Heart left ventricle (tissue), 16 donors: ENCODE data around the gene TAB2. TPM values are rescaled to one million over a fixed set of nuclear protein-coding genes. Genes with fewer than 3 reads are reported as not detected.

Experiments used
- ATAC-seq, 4 donors: fragments of 200-7000 bp; cut with Tn5 transposase; one replicate each; pipeline ENCODE4 v1.9.1; 2020 to 2022; ENCODE audit warnings: moderate library complexity in 4 of 4, mild to moderate bottlenecking in 3 of 4, moderate number of reproducible peaks in 1 of 4
- DNase-seq, 5 donors: peaks; one replicate each; pipeline ENCODE4 v3.0.0-alpha.2; 2020
- H3K27ac ChIP-seq, 12 donors: fragments of 200-600 bp; sonication (generic) in 4 of 12; one replicate each; pipeline versions ENCODE4 v1.5.0 to v1.8.0; 2016 to 2022; ENCODE audit warnings: mild to moderate bottlenecking in 2 of 12
- H3K27me3 ChIP-seq, 9 donors: fragments of 200-600 bp; sonication (generic) in 2 of 9; one replicate each; pipeline versions ENCODE4 v1.5.1 to v1.8.0; 2016 to 2022; ENCODE audit warnings: mild to moderate bottlenecking in 3 of 9
- H3K36me3 ChIP-seq, 9 donors: fragments of 200-600 bp; sonication (generic) in 2 of 9; one replicate each; pipeline versions ENCODE4 v1.5.0 to v1.8.0; 2018 to 2022; ENCODE audit warnings: mild to moderate bottlenecking in 2 of 9
- H3K4me1 ChIP-seq, 12 donors: fragments of 200-600 bp; sonication (generic) in 4 of 12; one replicate each; pipeline versions ENCODE4 v1.5.0 to v1.8.0; 2016 to 2022; ENCODE audit warnings: mild to moderate bottlenecking in 3 of 12
- H3K4me3 ChIP-seq, 12 donors: fragments of 200-600 bp; sonication (generic) in 4 of 12; one replicate each; pipeline versions ENCODE4 v1.5.0 to v1.8.0; 2017 to 2022; ENCODE audit warnings: mild to moderate bottlenecking in 9 of 12, moderate library complexity in 4 of 12
- H3K9me3 ChIP-seq, 12 donors: fragments of 200-600 bp; sonication (generic) in 4 of 12; one replicate each; pipeline versions ENCODE4 v1.5.0 to v1.8.0; 2016 to 2022; ENCODE audit warnings: mild to moderate bottlenecking in 1 of 12
- CTCF ChIP-seq, 12 donors: fragments of 200-600 bp; sonication (generic) in 4 of 12; IDR thresholded peaks; one replicate each; pipeline versions ENCODE4 v1.5.0 to v1.8.0; 2018 to 2022; ENCODE audit warnings: antibody characterized with exemption in 12 of 12, mild to moderate bottlenecking in 5 of 12
- POLR2A ChIP-seq, 2 donors: fragments of 450-650 bp; IDR thresholded peaks; one replicate each; pipeline ENCODE4 v1.6.1; 2017; ENCODE audit warnings: antibody characterized with exemption in 2 of 2, mild to moderate bottlenecking in 2 of 2, moderate library complexity in 2 of 2
- WGBS, 4 donors: extraction: QIAGEN DNeasy Blood & Tissue Kit in 2 of 4; methylation state at CpG; one replicate each; pipeline versions ENCODE4 v1.1.5 to v1.1.7; 2013 to 2018; 5-methylcytosine and 5-hydroxymethylcytosine counted together
- intact Hi-C, 10 donors: fragments of 100-400 bp; cut with DNase I; formaldehyde crosslinking; loops; one replicate each; pipeline versions ENCODE4 v1.11.1 to v1.14.2; 2022
- long read RNA-seq, 3 donors: library from polyadenylated mRNA; unstranded; transcript quantifications; one replicate each; pipeline ENCODE4 v2.0.0, GENCODE V29; 2020 to 2021
- polyA plus RNA-seq, 2 donors: library from polyadenylated mRNA; stranded (reverse); fragments of 200-250 nt; gene quantifications; one replicate each; pipeline ENCODE4 v1.2.3, GENCODE V29; 2013
- total RNA-seq, 9 donors: library from RNA; depleted of rRNA in 2 of 9; stranded (reverse); fragments of >200 nt in 2 of 9; fragmentation: NEBNext Ultra II Directional in 3 of 9; extraction: Animal tissue kit (Norgen Biotek cat#: 25700) in 3 of 9; gene quantifications; one replicate each; pipeline versions ENCODE4 v1.1.0 to v1.2.4, GENCODE V29; 2016 to 2023
- donor health status: ischemic (EF 13 %, LVEDD 7.1; RV severe dilation, severe dysfunction).
- donor health status: healthy with polysubstance abuse.
- donor health status: DM: no; HTN: yes; CAD: no.
- donor health status: DM: no; HTN: no; CAD: no.
- donor health status: ischemic (EF 25% LVEDD 6.9; RV normal size, moderate dysfunction).
- donor health status: ischemic (EF 25% LVEDD 5.7; RV mildly dilated, moderate dysfunction).
- donor health status: healthy.
- donor health status: DM: yes; HTN: yes; CAD: no.
- donor health status: ischemic (EF 35%, LVEDD 5.7; RV mildly dilated, moderate dysfunction).
- donor health status: nonischemic (EF 11% LVEDD 7.7; RV severe dilation, severe dysfunction).
- donor health status: DM: yes; HTN: yes; CAD: no.
- donor health status: PGD.
- donor health status: ischemic (EF 29% LVEDD 5.4; RV normal size, mild dysfunction).
- donor health status: nonischemic (EF 23%, LVEDD 6.1; RV moderate dilation, normal function).

The TAB2 gene, protein sequence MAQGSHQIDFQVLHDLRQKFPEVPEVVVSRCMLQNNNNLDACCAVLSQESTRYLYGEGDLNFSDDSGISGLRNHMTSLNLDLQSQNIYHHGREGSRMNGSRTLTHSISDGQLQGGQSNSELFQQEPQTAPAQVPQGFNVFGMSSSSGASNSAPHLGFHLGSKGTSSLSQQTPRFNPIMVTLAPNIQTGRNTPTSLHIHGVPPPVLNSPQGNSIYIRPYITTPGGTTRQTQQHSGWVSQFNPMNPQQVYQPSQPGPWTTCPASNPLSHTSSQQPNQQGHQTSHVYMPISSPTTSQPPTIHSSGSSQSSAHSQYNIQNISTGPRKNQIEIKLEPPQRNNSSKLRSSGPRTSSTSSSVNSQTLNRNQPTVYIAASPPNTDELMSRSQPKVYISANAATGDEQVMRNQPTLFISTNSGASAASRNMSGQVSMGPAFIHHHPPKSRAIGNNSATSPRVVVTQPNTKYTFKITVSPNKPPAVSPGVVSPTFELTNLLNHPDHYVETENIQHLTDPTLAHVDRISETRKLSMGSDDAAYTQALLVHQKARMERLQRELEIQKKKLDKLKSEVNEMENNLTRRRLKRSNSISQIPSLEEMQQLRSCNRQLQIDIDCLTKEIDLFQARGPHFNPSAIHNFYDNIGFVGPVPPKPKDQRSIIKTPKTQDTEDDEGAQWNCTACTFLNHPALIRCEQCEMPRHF
- total RNA-seq (10 to 100 TPM; 49.0 to 95.5 (median 55.5) TPM), polyA plus RNA-seq (10 to 100 TPM; 19.1 to 52.8 TPM)
- long read RNA-seq, donor 1, partial matches to known transcripts: 9 of 23 reads
- long read RNA-seq, donor 1, other reads (novel, unspliced or antisense): 13 of 23 reads
- long read RNA-seq, donor 2, partial matches to known transcripts: 31 of 31 reads
- long read RNA-seq, donor 2, other reads (novel, unspliced or antisense): 0 of 31 reads
- long read RNA-seq, donor 3, full-length matches to known transcripts: 1 of 17 reads
- long read RNA-seq, donor 3, partial matches to known transcripts: 15 of 17 reads
- long read RNA-seq, donor 3, other reads (novel, unspliced or antisense): 1 of 17 reads

GRCh38 chr6:149317644-149318571 is at the start of gene TAB2:
Gene TAB2, plus strand, starts transcription at chr6:149317712. Its CDS starts 52,286 bp downstream, at chr6:149369998.
- ATAC-seq (peak; percentile 15 to 54 (median 44)), DNase-seq (peak; percentile 46 to 68 (median 60))
- intact Hi-C loops: loop anchor here in 6 of 10 donors (5.0 to 10.0 kb wide), 6 partner anchors 69 to 236 kb away; no protein-coding TSS in a partner anchor
- H3K27ac ChIP-seq: peak within 1 kb of the TSS; percentile 87 to 99 (median 96)
- TF ChIP-seq CTCF (IDR thresholded peaks at IDR 0.05) (no peak), POLR2A (IDR thresholded peaks at IDR 0.05) (no peak)
- peak within 1 kb of the TSS; percentile 85 to 99 (median 93) for H3K4me3 ChIP-seq
- 0 to 5% (median 1%) methylated on average over 4 to 88 of the region's 92 CpGs for WGBS, 4 donors
- no peaks in the 10 kb centered on the region for H3K36me3 ChIP-seq
- no peaks in the 10 kb centered on the region for H3K9me3 ChIP-seq
- peaks cover 0 to 49% (median 20%) of the 10 kb centered on the region in 12 donors for H3K4me1 ChIP-seq
- peaks cover 0 to 4% (median 0%) of the 10 kb centered on the region in 9 donors for H3K27me3 ChIP-seq

DNA sequence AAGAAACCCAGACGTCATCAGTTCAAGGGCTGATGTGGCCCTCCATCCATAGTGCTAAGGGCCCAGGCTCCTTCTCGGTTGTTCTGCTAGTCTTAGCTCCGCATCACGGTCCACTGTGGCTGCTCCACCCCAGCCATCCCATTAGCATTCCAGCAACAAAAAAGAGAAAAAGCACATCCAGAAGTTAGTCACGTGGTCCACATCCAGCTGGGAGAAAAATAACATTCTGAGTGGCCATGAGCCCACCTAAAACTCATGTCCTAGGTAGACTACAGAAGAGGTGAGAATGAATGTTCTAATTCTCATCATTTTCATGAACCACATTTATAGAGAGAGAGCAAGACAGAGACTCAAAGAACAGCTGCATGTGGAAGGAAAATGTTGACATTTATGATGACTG is 49.4 kb upstream of the TAB2 start:
- 94% methylated on average over 5 of the region's 5 CpGs for WGBS, 4 donors
- Histone ChIP-seq H3K36me3 (no peaks in the 10 kb centered on the region), H3K27me3 (peaks cover 0 to 6% (median 0%) of the 10 kb centered on the region in 9 donors)

DNA sequence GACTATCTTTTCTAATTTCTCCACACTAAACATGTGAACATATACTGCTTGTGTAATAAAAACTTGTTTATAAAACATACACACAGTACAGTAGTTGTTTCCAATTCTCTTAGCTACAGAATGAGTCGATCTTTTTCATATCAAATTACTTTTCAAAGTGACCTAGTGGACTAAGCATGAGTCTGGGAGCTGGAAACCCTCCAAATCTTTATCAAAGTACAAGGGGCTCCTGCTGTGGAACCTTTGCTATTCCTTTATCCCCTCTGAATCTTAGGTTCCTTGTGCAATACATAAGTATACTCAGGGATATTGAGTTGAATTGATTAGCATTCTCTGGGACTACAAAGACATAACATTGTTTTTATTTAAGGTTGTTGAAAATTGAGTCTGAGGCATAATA is 48.7 kb upstream of the TAB2 start:
- DNase-seq (no peak), ATAC-seq (no peak)
- H3K27me3 ChIP-seq: peaks cover 0 to 6% (median 0%) of the 10 kb centered on the region in 9 donors
- peaks cover 0 to 48% (median 0%) of the 10 kb centered on the region in 12 donors for H3K4me1 ChIP-seq
- H3K9me3 ChIP-seq: peaks cover 0 to 9% (median 0%) of the 10 kb centered on the region in 12 donors
- no peak overlapping the region for H3K27ac ChIP-seq
- intact Hi-C loops: no loop called here
- 28 to 45% (median 35%) methylated on average over 1 of the region's 1 CpG for WGBS, 4 donors
- no peak overlapping the region for H3K4me3 ChIP-seq
- no peak for TF ChIP-seq CTCF (IDR thresholded peaks at IDR 0.05)
- TF ChIP-seq POLR2A (IDR thresholded peaks at IDR 0.05): no peak
- no peaks in the 10 kb centered on the region for H3K36me3 ChIP-seq

More for the DNA sequence above, 49.4 kb upstream of the TAB2 start:
- H3K4me1 ChIP-seq: peaks cover 0 to 42% (median 0%) of the 10 kb centered on the region in 12 donors
- DNase-seq (no peak), ATAC-seq (no peak)
- intact Hi-C loops: no loop called here
- no peak overlapping the region for H3K4me3 ChIP-seq
- peaks cover 0 to 9% (median 0%) of the 10 kb centered on the region in 12 donors for H3K9me3 ChIP-seq
- TF ChIP-seq POLR2A (IDR thresholded peaks at IDR 0.05): no peak
- TF ChIP-seq CTCF (IDR thresholded peaks at IDR 0.05): no peak
- no peak overlapping the region for H3K27ac ChIP-seq
